HCEC 1CT (cell line): ENCODE results near the gene SMCO3.
"Not testable (repeated sequence)": the region's sequence is repeated elsewhere in the genome, so short reads cannot be mapped to it uniquely, and the experiment has no call there.

Source experiments
- DNase-seq: peaks from one replicate; pipeline ENCODE4 v3.0.0-alpha.2; 2017

SMCO3 gene

DNA sequence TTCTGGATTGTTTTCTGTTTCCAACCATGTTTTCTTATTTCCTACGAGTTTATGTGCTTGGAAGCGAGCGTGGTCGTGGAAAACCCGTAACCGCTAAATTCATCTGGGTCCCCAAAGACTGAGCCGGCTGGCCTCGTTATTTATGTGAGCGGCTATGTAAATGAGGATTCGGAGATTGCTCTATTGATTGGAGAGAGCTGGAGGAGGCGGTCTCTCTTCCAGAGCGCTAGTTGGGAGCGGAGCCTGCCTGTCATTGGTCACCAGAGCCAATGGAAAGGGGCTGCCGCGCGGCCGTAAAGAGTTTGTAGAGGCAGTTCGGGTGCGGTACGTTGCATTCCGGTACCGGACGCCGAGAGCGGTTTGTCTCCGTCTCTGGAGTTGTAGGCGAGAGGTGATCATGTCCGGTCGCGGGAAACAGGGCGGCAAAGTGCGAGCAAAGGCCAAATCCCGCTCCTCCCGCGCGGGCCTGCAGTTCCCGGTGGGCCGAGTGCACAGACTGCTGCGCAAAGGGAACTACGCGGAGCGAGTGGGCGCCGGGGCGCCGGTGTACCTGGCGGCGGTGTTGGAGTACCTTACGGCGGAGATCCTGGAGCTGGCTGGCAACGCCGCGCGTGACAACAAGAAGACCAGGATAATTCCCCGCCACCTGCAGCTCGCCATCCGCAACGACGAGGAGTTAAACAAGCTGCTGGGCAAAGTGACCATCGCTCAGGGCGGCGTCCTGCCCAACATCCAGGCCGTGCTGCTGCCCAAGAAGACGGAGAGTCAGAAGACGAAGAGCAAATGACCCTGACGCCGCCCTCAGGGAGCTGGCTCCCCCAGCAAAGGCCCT, 39.7 kb downstream of the SMCO3 start:
- peak; percentile 92 for DNase-seq

DNA sequence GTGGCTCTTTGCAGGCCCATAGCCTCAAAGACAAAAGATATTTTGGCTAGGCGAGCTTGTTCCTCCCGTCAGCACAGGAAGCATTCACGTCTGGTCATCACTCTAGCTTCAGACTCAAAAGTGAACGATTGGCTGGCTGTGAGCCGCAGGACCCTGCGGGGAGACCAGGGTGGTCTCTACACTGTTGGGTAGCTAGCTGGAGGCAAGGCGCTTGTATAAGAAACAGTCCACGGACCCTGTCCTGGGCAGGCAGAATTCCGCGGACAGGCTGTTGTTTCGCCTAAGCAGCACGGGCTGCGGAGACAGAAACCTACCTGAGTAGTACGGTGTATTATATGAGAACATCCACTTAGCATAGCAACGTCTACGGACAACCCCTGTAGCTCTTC, 40.3 kb downstream of the SMCO3 start:
- no peak for DNase-seq

DNA sequence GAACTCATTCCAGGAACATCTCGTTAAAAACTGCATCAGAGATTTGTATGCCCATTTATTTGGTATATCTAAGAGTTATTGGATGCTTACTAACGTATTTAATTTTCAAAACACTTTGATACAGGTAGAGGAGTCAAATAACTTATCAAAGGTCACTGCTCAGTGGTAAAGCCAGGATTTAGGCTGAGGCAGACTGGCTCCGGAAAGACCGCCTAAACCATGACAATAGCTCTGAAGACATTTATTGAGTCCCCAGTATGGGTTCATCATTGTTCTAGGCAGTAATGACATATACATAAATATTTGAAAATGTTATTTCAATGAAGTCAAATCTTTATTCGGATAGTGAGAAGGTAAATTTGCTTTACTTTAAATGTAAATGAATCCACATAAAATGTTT, 41.0 kb downstream of the SMCO3 start:
- DNase-seq: no peak

DNA sequence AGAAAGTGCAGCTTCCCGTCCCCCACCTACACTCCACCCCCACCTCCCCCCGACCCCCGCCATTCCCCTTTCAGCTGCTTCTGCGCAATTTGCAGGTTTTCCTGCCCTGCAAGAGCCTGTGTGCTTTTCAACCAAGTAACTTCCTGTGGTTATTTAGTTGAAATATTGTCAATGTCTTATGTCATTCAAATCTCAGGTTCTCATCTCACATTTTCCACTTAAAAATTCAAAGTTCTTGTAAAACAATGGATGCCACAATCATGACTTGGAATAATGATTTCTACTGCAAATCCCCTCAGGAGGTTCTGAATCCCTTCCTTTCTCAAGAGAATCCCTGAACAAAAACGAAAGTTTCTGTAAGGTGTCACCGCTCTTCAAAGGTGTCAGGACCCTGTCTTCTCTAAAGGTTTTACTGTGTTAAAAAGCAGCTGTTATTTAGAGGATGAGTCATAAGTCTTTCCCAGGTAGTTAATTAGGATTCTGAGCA, 42.3 kb downstream of the SMCO3 start:
- DNase-seq: no peak

DNA sequence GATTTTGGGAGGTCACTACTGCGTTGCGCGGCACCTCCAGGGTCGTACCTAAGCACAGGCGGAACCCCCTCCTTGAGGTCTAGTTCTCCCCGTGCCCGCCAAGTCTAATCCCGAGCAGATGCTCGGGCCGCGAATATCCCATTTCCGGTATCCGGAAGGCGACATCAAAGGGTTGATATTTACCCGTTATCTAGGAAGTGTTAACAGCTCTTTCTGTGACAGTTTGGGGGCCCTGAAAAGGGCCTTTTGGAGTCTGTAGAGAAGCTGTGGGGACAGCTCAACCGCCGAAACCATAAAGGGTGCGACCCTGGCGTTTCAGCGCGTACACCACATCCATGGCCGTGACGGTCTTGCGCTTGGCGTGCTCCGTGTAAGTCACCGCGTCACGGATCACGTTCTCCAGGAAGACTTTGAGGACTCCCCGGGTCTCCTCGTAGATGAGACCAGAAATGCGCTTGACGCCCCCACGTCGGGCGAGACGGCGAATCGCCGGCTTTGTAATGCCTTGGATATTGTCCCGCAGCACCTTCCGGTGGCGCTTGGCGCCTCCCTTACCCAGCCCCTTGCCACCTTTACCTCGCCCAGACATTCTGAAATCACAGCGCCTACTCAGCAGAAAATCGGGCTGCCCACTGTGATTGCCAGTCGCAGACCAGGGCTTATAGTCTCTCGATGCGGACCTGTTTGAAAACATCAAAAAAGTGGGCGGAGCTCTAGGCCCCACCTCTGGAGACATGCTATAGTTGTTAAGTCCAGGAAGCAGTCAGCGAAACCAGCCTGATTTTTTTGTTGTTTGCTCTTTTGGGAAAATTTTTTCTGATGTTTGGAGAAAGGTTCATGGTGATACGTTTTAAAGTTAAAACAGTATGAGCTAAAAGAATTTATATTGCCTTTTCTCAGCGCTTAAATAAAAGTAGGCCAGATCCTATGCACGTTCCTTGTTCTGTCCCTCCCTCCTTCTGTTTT, 43.2 kb downstream of the SMCO3 start:
- DNase-seq: peak; percentile 91

DNA sequence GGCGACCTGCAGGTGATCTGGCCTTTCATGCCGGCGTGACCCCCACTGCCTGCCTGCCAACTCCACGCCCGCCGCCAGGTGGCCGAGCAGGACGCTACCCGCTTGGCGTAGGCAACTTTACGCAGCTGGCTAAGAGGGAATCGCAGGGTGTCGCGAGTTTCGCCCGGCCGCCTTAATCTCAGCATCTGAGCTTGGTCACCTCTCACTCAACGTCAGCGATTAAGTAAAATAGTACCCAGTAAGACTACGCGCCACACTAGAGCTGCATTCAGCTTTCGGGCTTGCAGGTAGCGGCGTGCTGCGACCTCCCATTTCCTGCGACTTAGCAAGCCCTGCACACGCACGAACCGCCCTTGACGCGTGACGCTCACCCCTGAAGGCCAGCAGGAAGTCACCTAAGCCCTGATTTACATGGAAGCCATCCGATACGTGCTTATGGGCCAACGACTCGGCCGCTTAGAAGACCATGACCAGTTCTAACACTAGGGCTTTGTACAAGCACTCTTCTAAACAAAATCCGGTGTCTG, 44.0 kb downstream of the SMCO3 start:
- peak; percentile 72 for DNase-seq

DNA sequence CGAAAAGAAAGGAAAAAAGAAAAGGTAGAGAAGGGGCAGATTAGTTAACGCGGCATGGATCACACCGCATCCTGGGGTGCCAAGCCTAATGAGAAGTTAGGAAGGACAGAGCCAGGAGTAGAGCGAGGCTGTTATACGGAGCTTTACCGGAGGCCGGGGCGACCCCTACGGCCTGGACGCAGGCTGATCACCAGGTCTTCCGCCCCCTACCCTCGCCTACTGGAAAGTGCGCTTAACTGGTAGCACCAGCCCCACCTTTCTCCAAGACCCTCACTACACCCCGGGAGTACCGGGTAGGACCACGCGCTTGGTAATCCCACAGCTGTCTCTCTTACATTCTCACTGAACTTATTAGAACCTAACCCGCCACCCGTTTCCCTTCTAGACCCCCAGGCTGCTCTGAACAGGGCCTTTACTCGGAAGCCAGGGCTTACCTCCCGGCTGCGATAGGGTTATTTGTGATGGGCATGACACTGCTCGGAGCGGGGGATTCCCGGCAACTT, 44.5 kb downstream of the SMCO3 start:
- DNase-seq: no peak

DNA sequence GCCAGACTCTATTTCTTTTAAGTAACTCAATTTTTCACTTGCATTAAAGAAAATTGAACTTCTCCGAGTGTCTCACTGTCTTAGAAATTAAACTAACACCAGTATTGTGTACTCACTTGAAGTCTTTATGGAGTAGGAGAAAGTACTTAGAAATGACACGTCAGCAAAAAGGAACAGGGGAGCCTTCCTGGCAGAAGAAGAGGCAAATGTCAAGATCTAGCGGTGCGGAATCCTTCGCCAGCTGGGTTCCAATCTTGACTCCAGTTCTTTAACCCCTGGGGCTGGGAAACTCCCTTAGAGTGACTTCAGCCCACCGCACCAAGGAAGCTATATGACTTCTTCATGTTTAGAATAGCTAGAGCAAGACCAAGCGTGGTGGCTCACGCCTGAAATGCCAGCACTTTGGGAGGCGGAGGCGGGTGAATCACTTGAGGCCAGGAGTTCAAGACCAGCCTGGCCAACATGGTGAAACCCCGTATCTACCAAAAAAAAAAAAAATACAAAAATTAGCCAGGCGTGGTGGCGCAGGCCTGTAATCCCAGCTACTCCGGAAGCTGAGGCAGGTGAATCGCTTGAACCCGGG, 45.1 kb downstream of the SMCO3 start:
- no peak for DNase-seq

DNA sequence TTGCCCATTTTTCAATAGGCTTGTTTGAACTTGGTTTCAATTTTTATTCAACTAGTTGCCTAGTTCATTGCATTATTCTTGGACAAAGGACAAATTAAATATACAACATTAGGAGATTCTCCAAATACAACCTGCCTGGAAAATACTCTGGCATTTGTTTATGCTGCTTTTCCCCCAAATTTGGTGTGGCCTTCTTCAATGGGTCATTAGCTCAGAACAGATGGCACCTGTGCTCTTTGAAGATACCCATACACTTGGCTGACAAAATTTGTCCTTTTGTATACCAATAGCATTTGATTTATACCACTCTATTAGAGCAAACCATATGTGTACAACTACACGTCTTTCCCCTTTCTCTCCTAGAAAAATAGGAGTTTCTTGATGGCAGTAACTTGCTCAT, 46.4 kb downstream of the SMCO3 start:
- no peak for DNase-seq

DNA sequence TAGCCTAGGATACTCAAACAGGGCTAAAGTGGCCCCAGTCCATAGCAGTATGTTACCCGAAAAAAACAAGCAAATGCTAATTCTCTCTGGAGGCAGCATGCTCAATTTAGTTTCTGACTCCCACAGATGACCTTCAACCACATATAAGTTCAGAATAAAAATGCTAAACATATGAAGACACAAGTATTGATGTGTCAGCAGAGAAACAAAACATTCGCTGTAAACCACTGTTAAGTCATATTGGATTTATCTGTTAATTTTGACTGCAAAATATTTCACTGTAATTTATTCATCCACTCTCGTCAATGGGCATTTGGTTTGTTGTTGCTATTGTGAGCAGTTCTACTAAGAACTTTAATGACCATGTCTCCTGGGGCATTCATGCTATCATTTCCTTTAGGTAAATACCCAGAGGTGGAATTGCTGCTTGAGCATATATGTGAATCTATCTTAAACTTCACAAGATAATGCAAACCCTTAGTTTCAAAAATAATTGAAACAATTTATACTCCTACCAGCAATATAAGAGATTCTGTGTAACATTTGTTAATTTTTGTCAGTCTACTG, 47.2 kb downstream of the SMCO3 start:
- DNase-seq: no peak

DNA sequence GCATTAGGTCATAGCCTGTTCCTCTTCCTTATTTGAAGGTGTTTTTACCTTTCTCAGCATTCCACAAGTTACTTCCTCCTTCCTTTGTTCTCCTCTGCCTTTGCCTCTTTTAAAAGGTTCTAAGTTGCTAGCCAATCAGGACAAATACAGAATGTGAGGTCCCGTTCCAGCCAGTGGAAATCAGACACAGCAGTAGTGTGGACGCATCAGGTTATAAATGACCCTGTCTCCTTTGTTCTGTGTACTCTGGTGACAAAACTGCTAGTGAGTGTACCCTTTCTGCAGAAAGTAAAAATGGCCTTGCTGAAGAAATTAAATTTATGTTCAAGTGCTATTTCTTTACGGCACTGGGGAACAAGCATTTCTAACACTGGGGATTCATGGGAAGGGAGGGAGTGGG, 48.0 kb downstream of the SMCO3 start:
- DNase-seq: not testable (repeated sequence)

DNA sequence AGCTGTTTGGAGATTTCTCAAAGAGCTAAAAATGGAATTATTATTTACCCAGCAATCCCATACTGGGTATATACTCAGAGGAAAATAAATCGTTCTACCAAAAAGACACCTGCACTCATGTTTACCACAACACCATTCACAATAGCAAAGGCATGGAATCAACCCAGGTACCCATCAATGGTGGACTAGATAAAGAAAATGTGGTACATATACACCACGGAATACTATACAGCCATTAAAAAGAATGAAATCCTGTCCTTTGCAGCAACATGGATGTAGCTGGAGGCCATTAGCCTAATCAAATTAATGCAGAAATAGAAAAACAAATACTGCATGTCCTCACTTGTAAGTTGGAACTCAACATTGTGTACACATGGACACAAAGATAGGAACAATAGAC, 48.6 kb downstream of the SMCO3 start:
- no peak for DNase-seq

DNA sequence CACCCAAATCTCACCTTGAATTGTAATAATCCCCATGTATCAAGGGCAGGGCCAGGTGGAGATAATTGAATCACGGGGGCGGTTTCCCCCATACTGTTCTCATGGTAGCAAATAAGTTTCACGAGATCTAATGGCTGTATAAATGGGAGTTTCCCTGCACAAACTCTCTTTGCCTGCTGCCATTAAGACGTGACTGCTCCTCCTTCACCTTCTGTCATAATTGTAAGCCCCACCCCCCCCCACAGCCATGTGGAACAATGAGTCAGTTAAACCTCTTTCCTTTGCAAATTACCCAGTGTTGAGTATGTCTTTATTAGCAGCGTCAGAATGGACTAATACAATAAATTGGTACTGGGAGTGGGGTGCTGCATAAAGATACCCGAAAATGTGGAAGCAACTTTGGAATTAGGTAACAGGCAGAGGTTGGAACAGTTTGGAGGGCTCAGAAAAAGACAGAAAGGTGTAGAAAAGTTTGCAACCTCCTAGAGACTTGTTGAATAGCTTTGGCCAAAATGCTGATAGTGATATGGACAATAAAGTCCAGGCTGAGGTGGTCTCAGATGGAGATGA, 54.2 kb downstream of the SMCO3 start:
- DNase-seq: not testable (repeated sequence)

DNA sequence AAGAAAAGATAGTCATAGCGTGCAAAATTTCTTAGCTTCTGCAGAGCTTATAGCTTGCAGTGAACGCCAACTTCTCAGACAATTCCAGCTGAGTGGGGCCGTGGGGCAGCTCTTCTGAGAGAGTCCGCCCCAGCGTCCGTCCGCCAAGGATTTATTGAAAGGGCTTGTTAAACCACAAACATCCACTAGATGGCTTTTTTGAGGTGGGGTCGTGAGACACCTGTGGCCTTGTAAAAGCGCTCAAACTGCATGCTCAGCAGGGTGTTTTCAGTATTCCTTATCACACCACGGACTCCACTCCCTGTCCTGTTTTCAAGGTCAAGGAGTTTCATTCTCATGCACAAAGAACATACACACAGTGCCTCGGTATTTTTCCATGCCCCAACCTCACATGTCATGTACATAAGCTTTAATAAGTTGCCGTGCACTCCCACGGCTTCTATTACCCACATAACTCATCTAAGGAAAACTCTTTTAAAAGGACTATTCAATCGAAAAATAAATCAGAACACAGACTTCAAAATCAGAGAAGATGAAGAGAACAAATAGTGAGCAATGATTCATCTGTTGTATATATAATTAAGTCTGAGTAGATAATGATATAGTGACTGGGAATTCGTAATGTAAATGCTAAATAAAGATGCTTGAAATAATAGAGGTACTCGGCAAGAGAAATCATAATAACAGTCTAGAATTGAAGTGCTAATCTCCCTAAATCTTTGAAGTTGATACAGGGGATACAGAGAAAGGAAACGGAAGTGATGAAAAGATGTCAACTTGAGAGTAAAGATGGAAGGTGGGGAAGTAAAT, 57.4 kb downstream of the SMCO3 start:
- no peak for DNase-seq
